HG03066 (cell line): ENCODE data around the gene ADAM21.
"Not testable (repeated sequence)": the region's sequence is repeated elsewhere in the genome, so short reads cannot be mapped to it uniquely, and the experiment has no call there.

Experiments
- ATAC-seq: cut with Tn5 transposase; IDR thresholded peaks from one replicate; pipeline ENCODE4 v1.9.1; 2021; ENCODE audit warnings: low read depth; ENCODE audit not compliant: unreplicated experiment

ADAM21 gene

GRCh38 chr14:70475459-70475858 lies 23.5 kb downstream of the ADAM21 start:
- ATAC-seq: not testable (repeated sequence)

DNA sequence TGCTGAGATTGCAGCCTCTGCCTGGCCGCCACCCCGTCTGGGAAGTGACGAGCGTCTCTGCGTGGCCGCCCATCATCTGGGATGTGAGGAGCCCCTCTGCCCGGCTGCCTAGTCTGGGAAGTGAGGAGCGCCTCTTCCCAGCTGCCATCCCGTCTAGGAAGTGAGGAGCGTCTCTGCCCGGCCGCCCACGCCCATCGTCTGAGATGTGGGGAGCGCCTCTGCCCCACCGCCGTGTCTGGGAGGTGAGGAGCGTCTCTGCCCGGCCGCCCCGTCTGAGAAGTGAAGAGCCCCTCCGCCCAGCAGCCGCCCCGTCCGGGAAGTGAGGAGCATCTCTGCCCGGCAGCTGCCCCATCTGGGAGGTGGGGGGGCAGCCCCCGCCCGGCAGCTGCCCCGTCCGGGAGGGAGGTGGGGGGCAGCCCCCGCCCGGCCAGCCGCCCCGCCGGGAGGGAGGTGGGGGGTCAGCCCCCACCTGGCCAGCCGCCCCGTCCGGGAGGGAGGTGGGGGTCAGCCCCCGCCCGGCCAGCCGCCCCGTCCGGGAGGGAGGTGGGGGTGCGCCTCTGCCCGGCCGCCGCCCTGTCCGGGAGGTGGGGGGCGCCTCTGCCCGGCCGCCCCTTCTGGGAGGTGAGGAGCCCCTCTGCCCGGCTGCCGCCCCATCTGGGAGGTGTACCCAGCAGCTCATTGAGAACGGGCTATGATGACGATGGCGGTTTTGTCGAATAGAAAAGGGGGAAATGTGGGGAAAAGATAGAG lies 25.6 kb downstream of the ADAM21 start:
- not testable (repeated sequence) for ATAC-seq

DNA sequence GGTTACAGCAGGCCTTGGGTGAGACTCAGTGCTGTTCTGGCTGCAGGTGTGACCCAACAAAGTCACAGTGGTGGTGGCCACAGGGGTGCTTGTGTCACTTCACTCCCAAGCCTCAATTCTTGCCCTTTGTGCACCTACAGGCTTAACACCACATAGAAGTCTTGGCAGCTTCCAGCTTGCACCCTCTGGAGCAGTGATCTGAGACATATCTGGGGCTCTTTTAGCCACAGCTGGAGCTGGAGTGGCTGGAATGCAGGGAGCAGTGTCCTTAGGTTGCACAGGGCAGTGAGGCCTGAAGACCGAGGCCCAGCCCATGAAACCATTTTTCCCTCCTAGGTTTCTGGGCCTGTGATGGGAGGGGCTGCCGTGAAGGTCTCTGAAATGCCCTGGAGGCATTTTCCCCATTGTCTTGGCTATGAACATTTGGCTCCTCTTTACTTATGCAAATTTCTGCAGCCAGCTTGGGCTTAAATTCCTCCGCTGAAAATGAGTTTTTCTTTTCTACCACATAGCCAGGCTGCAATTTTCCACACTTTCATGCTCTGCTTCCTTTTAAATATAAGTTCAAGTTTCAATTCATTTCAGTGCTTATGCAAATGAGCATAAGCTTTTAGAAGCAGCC lies 37.7 kb downstream of the ADAM21 start:
- ATAC-seq: no peak

- no peak for ATAC-seq
Observed at GRCh38 chr14:70498191-70498590, 46.2 kb downstream of the ADAM21 start.
